ENCODE results near the gene USP37. TPM values are rescaled to one million over a fixed set of nuclear protein-coding genes. Genes with fewer than 3 reads are reported as not detected.
"Not testable (repeated sequence)": the region's sequence is repeated elsewhere in the genome, so short reads cannot be mapped to it uniquely, and the experiment has no call there.

The USP37 gene
- total RNA-seq, 1 donor from 2014 or later, result 5.7 TPM

DNA sequence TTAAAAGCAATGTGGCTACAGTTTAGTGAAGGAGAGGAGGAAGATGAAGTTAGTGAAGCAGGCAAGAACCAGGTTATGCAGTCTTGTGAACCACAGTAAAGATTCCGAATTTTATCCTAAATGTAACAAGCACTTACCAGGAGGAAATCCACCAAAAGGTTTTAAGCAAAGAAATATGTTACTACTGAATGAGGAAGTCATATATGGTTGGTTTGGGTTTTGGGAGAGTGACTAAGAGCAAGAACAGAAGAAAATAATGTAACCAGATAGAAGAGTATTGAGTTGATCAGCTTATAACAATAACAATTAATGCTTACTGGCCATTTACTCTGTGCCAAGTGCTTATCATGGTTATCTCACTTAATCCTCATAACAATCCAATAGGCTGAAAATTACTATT is 1.9 kb downstream of the USP37 start:
- peaks cover 18% of the 10 kb centered on the region for H3K36me3 ChIP-seq
- no peaks in the 10 kb centered on the region for H3K27me3 ChIP-seq (ENCODE audit: low read depth)
- intact Hi-C loops (cut with micrococcal nuclease), result no loop called here

DNA sequence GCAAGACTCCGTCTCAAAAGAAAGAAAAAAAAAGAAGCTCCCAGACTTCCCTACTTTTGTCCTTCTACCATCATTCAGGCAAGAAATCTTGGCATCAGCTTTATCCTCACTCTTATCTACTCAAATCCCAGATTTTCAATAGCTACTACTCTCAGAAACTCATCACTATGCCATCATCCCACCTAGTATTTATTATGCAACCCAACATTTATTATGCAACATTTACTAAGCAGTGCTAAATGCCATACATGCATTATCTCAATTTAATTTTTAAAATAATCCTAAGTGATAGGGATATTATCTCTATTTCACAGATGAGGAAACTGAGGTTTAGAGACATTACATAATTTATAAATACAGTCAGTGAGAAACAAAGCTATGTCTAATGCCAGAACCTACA is 4.1 kb downstream of the USP37 start:
- peaks cover 21% of the 10 kb centered on the region for H3K4me1 ChIP-seq
- DNase-seq, result no peak
- peaks cover 37% of the 10 kb centered on the region for H3K36me3 ChIP-seq
- H3K9me3 ChIP-seq (replicated peaks), result no peaks in the 10 kb centered on the region
- no peak overlapping the region for H3K4me3 ChIP-seq
- H3K27me3 ChIP-seq (ENCODE audit: low read depth), result no peaks in the 10 kb centered on the region
- TF ChIP-seq CTCF (IDR thresholded peaks at IDR 0.05; ENCODE audit: borderline replicate concordance), result no peak
- intact Hi-C loops (cut with micrococcal nuclease), result no loop called here
- H3K27ac ChIP-seq (replicated peaks), result no peak overlapping the region

More for the DNA sequence above, 1.9 kb downstream of the USP37 start:
- no peak for TF ChIP-seq CTCF (IDR thresholded peaks at IDR 0.05; ENCODE audit: borderline replicate concordance)
- H3K4me1 ChIP-seq, result peaks cover 43% of the 10 kb centered on the region
- no peak for DNase-seq
- H3K27ac ChIP-seq (replicated peaks), result no peak overlapping the region
- H3K9me3 ChIP-seq (replicated peaks), result no peaks in the 10 kb centered on the region
- no peak overlapping the region for H3K4me3 ChIP-seq

DNA sequence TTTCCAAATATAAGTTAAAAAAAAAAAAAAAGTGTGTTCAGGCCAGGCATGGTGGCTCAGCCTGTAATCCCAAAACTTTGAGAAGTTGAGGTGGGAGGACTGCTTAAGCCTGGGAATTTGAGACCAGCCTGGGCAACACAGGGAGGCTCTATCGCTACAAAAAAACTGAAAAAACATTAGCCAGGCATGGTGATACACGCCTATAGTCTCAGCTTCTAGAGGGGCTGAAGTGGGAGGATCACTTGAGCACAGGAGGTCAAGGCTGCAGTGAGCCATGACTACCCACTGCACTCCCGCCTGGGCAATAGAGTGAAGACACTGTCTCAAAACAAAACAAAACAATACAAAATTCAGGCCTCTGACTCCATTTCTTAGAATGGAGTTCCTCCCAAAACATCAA is 9.2 kb downstream of the USP37 start:
- intact Hi-C loops (cut with micrococcal nuclease), result no loop called here
- TF ChIP-seq CTCF (IDR thresholded peaks at IDR 0.05; ENCODE audit: borderline replicate concordance), result no peak
- Histone ChIP-seq H3K4me1 (peaks cover 5% of the 10 kb centered on the region), H3K36me3 (peaks cover 80% of the 10 kb centered on the region), H3K4me3 (no peak overlapping the region), H3K27me3 (ENCODE audit: low read depth) (no peaks in the 10 kb centered on the region), H3K27ac (replicated peaks) (no peak overlapping the region), H3K9me3 (replicated peaks) (no peaks in the 10 kb centered on the region)
- DNase-seq, result no peak

GRCh38 chr2:218557941-218558340 is 10.2 kb downstream of the USP37 start:
- Histone ChIP-seq H3K36me3 (peaks cover 83% of the 10 kb centered on the region), H3K27ac (replicated peaks) (no peak overlapping the region), H3K4me3 (no peak overlapping the region), H3K4me1 (peaks cover 5% of the 10 kb centered on the region), H3K9me3 (replicated peaks) (no peaks in the 10 kb centered on the region), H3K27me3 (ENCODE audit: low read depth) (no peaks in the 10 kb centered on the region)
- TF ChIP-seq CTCF (IDR thresholded peaks at IDR 0.05; ENCODE audit: borderline replicate concordance), result no peak
- DNase-seq, result no peak
- intact Hi-C loops (cut with micrococcal nuclease), result no loop called here

DNA sequence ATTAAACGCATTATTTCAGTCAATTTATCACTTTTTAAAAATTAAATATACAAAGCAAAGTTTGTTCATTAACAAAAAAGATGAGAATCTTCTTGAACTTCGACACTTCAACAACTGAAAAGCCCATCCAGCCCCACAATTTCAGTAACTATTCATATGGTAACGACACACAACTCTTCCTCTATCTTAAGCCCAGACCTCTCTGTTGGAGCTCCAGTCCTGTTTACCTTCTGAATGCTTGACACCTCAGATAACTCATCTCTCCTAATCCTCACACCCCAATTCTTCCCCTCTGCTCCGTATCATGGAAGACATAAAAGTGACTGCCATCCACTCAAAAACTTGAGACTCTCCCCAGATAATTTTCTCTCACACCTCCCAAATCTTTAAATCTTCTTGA is 12.6 kb downstream of the USP37 start:
- no peaks in the 10 kb centered on the region for H3K27me3 ChIP-seq (ENCODE audit: low read depth)
- peaks cover 87% of the 10 kb centered on the region for H3K36me3 ChIP-seq
- H3K27ac ChIP-seq (replicated peaks), result no peak overlapping the region
- peaks cover 5% of the 10 kb centered on the region for H3K4me1 ChIP-seq
- no peak overlapping the region for H3K4me3 ChIP-seq
- no peak for DNase-seq
- intact Hi-C loops (cut with micrococcal nuclease), result no loop called here
- no peaks in the 10 kb centered on the region for H3K9me3 ChIP-seq (replicated peaks)
- no peak for TF ChIP-seq CTCF (IDR thresholded peaks at IDR 0.05; ENCODE audit: borderline replicate concordance)

DNA sequence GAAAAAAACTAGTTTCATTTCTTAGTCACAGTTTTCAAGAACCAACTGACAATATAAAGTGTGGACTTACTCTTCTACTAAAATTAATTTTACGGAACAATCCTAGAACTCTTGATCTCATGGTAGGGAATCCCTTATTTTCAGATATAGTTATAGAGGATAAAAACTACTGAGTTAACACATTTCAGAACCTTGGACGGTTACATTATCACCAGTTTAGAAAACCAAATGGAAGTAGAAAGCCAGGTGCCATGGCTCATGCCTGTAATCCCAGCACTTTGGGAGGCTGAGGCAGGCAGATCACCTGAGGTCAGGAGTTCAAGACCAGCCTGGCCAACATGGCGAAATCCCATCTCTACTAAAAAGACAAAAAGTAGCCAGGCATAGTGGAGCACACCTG is 13.9 kb downstream of the USP37 start:
- H3K36me3 ChIP-seq, result peaks cover 84% of the 10 kb centered on the region
- H3K9me3 ChIP-seq (replicated peaks); H3K4me1 ChIP-seq; H3K4me3 ChIP-seq; H3K27me3 ChIP-seq (ENCODE audit: low read depth); H3K27ac ChIP-seq (replicated peaks); DNase-seq; intact Hi-C loops (cut with micrococcal nuclease): not testable (repeated sequence)

Data from left ventricle myocardium inferior (tissue), 1 donor.